ENCODE results near the gene FOLR1.
"Not testable (repeated sequence)": the region's sequence is repeated elsewhere in the genome, so short reads cannot be mapped to it uniquely, and the experiment has no call there.

The FOLR1 gene

DNA sequence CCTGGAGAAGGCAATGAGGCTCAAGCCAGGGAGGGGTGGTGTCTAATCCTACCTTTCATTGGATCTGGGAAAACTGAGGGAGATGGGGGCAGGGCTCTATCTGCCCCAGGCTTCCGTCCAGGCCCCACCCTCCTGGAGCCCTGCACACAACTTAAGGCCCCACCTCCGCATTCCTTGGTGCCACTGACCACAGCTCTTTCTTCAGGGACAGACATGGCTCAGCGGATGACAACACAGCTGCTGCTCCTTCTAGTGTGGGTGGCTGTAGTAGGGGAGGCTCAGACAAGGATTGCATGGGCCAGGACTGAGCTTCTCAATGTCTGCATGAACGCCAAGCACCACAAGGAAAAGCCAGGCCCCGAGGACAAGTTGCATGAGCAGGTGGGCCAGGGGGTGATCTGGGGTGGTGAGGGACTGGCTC lies at the start of gene FOLR1:
Gene FOLR1, plus strand, starts transcription at position 180 of the 421 bp plus-strand sequence. Its CDS starts 34 bp downstream, at position 214.
- no peak for DNase-seq (ENCODE audit: low read depth, low spot score)

DNA sequence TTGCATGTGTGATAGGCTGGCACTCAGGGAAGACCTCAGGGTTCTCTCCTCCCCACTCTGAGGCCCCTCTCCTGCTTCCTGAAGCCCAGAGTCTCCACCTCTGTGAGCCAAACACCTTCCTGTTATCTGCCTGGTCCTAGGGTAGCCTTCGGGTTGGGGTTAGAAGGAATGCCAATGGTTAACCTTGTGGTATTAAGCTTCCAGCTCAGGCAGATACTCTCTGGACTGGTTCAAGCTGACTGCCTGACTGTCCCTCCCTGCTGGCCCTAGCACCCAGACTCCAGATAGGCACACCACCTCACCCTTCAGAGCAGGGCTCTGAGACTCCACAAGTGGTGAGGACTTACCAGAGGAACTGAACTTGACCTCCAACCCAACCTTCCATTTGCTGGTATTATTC lies 49.4 kb upstream of the FOLR1 start:
- not testable (repeated sequence) for DNase-seq (ENCODE audit: low read depth, low spot score)

DNA sequence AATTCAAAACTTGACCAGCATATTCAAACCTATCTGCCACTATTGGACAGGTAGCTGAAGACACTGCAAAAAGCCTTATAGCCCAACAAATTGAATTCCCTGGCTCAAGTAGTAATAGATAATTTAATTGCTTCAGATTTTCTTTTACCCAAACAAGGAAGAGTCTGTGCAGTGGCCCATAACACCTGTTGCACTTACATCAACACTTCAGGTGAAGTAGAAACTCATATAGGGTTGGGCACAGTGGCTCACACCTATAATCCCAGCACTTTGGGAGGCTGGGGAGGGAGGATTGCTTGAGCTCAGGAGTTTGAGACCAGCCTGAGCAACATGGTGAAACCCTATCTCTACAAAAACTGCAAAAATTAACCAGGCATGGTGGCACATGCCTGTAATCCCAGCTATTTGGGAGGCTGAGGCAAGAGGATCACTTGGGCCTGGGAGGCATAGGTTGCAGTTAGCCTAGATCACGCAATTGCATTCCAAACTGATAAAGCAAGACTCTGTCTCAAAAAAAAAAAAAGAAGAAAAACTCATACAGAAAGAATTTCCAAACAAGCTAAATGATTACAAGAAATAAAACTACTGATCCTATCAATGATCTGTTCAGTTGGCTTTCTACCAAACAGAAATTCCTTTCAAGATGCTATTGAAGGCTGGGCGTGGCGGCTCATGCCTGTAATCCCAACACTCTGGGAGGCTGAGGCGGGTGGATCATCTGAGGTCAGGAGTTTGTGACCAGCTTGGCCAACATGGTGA lies 47.0 kb upstream of the FOLR1 start:
- DNase-seq (ENCODE audit: low read depth, low spot score), result no peak

DNA sequence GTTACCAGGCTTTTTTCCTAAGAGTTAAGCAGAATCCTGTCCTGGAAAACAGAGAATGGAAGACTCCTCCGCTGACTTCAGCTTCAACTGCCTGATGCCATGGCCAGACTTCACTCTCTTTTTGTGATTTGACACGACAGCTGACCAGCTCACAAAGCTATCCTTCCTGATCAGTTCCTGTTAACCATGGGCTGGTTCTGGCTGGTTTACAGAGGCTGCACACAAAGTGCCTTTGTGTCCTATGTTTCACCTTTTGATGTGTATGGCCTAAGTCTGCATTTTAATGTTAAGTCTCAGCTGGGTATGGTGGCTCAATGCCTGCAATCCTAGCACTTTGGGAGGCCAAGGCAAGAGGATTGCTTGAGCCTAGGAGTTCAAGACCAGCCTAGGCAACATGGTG lies 45.3 kb upstream of the FOLR1 start:
- DNase-seq (ENCODE audit: low read depth, low spot score), result no peak

DNA sequence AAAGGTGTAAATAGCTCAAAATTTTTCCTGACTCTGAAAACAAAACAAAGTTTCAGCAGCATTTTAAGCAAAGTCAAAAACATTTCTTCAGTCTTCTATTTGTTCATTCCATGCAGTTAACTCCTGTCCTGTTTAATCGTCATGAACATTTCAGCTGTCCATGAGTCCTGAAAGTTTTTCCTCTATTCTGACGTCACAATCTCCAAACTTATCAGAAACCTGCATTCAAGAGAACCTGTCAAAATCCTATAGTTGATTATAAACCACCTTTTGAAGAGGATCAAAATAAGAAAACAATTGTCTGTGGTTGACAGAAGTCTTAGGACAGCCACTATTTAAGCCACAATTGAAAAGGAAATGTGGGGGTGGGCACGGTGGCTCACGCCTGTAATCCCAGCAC lies 41.1 kb upstream of the FOLR1 start:
- no peak for DNase-seq (ENCODE audit: low read depth, low spot score)

DNA sequence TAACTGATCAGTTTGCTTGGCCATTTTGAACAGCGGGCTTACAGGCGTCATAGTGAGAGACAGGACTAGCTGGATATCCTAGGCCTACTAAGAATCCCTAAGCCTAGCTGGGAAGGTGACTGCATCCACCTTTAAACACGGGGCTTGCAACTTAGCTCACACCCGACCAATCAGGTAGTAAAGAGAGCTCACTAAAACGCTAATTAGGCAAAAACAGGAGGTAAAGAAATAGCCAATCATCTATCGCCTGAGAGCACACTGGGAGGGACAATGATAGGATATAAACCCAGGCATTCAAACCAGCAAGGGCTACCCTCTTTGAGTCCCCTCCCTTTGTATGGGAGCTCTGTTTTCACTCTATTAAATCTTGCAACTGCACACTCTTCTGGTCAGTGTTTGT lies 38.1 kb upstream of the FOLR1 start:
- DNase-seq (ENCODE audit: low read depth, low spot score), result not testable (repeated sequence)

DNA sequence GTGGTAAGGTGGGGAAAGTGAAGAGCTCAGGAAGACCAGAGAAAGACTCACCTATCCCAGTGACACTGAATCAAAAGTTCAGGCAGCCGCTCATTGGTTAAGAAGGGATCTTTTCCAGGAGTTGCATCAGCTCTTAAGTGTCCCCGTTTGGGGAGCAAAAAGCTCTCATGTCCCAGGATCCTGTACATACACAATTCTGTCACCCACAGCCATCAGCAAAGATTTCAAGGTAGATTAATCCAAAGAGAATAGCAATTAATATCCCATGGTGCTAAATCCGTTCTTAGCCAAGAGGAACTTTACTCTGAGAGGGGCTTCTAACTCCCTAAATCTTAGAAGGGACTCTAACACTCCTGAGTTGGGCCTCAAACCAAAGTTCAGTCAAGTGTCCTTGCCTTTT lies 37.1 kb upstream of the FOLR1 start:
- no peak for DNase-seq (ENCODE audit: low read depth, low spot score)

DNA sequence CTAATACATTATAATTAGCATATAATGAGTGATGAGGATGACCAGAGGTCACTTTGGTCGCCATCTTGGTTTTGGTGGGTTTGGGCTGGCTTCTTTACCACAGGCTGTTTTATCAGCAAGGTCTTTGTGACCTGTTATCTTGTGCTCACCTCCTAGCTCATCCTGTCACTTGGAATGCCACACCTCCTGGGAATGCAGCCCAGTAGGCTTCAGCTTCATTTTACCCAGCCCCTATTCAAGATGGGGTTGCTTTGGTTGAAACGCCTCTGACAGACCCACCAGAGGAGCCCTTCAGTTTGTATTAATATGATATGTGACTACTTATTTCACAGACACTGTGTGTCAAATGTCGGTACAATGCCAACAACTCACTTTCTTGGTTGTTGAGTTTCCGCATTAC lies 36.2 kb upstream of the FOLR1 start:
- DNase-seq (ENCODE audit: low read depth, low spot score), result no peak

DNA sequence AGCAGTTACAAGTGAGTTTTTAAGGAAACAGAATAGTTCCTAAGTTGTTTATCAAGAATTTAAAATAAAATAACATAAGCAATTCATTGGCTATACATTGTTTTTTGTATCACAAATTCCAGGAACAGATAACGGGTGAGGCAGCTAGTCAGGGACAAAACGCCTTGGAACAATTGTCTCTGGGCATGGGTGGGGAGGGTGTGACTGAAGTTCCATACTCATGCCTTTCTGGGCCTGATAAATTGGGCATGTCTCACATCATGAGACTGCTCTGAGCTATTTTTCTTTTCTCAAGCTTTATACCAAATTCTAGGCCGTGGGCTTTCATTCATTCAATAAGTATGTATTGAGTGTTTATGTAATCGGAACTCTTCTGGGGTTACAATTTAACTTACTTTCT lies 34.8 kb upstream of the FOLR1 start:
- DNase-seq (ENCODE audit: low read depth, low spot score), result no peak

DNA sequence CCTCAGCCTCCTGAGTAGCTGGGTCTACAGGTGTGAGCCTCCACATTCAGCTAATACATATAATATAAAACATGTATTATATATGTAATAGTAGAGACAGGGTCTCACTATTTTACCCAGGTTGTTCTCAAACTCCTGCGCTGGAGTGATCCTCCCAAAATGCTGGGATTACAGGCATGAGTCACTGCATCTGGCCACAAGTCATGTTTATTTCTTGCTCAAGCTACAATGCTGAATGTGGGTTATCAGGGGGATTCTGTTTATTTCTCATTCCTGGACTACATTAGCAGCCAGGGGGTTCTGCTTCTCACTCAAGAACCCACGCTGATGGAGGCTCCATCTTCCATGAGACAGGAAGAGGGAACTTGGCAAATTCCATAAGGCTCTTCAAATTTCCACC lies 31.6 kb upstream of the FOLR1 start:
- DNase-seq (ENCODE audit: low read depth, low spot score), result no peak

DNA sequence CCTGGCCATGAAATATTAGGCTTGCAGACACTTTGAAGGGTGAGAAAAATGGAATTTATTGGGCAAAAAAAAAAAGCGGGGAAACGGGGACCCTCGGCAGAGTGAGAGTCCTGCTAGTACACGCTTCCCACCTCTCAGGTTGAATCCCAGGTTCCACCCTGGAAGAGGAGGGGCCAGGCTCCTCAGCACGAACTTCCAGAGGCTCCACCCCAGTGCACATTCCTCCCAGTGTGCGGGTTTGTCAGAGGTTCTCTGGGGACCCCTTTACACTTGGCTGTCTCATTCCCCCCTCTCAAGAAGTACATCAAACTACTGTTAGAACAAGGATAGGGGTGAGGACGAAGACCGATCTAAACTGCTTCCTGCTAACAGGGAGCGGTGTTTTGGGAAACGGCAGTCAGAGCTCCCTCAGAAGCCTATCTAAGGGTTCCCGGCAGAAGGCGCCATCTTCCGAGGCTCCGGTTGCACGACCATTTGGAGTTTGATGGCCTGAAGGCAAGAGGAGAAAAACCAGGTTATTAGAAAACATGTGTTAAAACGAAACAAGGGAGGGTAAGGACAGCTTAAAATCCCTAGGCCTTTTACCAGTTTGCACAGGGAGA lies 28.9 kb upstream of the FOLR1 start:
- no peak for DNase-seq (ENCODE audit: low read depth, low spot score)

DNA sequence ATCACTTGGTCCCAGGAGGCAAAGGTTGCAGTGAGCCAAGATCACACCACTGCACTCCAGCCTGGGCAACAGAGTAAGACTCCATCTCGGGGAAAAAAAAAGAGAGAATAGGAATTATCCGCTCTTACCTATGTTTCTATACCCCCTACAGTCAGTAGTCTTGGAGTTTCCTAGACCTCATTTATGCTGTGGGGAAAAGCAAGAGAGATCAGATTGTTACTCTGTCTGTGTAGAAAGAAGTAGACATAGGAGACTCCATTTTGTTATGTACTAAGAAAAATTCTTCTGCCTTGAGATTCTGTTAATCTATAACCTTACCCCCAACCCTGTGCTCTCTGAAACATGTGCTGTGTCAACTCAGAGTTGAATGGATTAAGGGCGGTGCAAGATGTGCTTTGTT lies 27.8 kb upstream of the FOLR1 start:
- not testable (repeated sequence) for DNase-seq (ENCODE audit: low read depth, low spot score)

DNA sequence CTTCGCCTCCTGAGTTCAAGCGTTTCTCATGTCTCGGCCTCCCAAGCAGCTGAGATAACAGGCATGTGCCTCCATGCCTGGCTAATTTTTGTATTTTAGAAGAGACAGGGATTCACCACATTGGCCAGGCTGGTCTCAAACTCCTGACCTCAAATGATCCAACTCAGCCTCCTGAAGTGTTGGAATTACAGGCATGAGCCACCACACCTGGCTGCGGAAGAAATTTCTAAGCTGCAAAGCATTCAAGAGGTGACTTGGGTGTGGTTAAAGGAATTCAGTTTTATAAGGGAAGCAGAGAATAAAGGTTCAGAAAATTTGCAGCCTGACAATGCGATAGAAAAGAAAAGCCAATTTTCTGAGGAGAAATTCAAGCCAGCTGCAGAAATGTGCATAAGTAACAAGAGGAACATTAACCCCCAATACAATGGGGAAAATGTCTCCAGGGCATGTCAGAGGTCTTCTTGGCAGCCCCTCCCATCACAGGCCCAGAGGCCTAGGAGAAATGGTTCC lies 22.8 kb upstream of the FOLR1 start:
- DNase-seq (ENCODE audit: low read depth, low spot score), result not testable (repeated sequence)

DNA sequence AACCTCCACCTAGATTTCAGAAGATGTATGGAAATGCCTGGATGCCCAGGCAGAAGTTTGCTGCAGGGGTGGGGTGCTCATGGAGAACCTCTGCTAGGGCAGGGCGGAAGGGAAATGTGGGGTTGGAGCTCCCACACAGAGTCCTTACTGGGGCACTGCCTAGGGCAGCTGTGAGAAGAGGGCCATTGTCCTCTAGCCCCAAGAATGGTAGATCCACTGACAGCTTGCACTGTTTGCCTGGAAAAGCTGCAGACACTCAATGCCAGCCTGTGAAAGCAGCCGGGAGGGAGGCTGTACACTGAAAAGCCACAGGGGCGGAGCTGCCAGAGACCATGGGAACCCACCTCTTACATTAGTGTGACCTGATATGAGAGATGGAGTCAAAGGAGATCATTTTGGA lies 22.2 kb upstream of the FOLR1 start:
- not testable (repeated sequence) for DNase-seq (ENCODE audit: low read depth, low spot score)

DNA sequence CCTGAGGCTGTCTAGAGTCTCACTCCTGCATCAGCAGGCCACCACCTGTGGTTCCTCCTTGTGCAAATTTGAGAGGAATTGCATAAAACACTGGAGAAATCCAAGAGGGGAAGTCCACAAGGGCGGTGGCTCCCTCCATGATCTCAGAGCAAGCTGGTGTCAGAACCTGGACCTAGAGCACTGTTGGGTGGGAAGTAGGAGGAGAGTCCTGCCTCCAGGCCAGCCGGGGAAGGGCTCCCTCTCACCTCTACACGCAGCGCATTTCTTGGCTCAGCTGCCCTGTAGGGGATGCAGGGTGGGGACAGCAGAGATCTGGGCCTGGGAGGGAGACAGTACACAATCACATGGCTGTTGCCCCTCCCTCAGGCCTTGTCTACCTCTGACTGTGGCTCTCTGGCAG lies 19.9 kb upstream of the FOLR1 start:
- DNase-seq (ENCODE audit: low read depth, low spot score), result not testable (repeated sequence)

DNA sequence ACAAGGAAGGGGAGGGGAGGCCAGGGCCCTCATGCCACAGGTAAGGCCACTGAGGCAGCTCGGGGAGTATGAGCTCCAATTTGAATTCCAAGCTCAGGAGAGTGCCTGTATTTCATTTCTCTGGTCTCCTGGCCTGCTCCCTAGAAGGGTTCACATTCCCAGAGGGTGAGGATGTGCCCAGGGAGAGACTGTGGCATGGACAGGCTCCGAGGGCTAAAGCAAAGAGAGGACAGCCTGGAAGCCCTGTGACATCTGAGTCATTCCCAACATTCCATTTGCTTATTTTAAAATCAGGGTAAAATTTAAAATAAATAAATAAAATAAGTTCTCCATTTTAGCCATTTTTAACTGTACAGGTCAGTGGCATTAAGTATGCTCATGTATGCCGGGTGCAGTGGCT lies 18.6 kb upstream of the FOLR1 start:
- no peak for DNase-seq (ENCODE audit: low read depth, low spot score)

DNA sequence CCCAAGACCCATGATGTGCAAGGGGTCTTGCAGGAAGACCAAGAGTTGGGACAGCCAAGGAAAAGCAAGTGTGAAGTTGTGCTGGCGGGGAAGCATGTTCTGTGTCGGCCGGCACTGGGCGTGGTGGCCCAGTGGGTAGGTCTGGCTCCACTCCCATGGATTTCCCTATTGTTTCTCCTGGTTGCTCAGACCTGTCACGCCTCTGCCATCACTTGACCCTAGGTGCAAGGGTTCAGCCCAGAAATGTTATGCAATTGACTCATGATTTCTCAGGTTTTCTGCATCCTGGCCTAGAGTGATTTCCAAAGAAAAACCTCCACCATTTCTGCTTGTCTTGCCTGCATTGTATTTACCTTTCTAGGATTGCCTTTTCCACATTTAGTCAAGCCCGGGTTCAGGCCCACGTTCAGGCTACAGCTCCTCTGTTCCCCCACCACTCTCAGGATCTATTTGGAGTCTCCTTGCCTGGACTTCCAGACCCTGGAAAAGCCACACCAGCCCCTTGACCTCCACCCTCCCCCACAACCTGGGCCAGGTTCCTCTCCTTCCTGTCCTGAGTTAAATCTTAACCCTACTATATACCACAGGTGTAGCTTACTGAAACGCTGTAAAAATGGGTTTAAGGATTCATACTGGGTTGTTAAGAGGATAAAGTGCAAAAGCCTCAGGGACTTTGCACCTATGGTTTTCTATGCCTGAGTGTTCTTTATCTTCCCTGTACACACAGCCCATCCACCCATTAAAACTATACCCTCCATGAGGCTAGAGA lies 17.5 kb upstream of the FOLR1 start:
- no peak for DNase-seq (ENCODE audit: low read depth, low spot score)

DNA sequence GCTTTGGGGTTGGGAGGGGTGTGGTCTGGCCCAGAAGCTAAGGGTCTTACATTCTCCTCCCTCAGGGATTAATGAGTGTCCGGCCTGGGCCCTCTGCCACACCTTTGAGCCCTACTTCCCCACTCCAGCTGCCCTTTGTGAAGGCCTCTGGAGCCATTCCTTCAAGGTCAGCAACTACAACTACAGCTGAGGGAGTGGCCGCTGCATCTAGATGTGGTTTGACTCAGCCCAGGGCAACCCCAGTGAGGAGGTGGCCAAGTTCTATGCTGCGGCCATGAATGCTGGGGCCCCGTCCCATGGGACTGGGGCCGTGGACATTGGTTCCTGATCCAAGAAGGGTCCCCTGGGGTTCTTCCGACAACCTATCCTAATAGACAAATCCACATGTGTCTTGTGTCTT lies 14.3 kb upstream of the FOLR1 start:
- DNase-seq (ENCODE audit: low read depth, low spot score), result no peak

DNA sequence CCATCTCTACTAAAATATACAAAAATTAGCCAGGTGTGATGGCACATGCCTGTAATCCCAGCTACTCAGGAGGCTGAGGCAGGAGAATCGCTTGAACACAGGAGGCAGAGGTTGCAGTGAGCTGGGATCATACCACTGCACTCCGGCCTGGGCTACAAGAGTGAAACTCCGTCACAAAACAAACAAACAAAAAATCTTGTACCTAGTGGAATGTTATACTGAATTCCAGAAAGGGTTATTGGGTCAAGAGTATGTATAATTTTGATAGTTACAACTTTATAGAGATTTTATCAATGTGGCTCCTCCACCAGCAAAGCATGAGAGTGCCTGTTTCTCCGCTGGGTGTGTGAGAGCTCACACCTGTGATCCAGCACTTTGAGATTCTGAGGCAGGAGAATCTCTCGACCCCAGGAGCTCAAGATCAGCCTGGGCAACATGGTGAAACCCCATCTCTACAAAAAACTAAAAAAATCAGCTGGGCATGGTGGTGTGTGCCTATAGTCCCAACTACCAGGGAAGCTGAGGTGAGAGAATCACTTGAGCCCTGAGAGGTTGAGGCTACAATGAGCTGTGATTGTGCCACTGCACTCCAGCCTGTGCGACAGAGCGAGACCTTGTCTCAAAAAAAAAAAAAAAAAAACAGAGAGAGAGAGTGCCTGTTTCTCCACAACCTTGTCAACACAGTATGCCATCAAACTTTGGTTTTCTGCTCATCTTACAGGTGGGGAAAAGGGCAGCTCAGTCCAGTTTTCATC lies 12.7 kb upstream of the FOLR1 start:
- DNase-seq (ENCODE audit: low read depth, low spot score), result no peak

DNA sequence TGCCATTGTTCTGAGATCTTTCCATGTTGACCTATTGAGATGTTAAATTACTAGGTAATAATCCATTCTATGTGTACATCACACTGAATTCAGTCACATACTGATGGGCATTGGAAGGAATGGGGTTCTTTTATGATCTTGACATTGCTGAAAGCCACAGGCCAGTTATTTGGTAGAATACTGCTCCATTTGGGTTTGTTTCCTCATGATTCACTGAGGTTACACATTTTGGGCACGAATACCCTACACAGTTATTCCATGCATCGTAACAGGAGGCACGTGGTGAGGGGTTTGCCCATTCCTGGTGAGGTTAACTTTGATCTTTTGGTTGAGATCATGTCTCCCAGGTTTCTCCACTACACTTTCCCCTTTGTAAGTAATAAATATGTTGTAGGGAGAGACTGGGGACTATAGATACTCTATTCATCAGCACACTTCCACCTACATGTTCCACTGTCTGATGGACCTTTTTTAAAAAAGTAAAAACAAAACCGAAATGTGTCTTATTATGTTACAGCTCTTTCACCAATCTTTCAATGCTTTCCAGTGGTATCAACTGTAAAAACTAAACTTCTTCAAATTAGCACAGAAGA lies 12.0 kb upstream of the FOLR1 start:
- DNase-seq (ENCODE audit: low read depth, low spot score), result no peak

DNA sequence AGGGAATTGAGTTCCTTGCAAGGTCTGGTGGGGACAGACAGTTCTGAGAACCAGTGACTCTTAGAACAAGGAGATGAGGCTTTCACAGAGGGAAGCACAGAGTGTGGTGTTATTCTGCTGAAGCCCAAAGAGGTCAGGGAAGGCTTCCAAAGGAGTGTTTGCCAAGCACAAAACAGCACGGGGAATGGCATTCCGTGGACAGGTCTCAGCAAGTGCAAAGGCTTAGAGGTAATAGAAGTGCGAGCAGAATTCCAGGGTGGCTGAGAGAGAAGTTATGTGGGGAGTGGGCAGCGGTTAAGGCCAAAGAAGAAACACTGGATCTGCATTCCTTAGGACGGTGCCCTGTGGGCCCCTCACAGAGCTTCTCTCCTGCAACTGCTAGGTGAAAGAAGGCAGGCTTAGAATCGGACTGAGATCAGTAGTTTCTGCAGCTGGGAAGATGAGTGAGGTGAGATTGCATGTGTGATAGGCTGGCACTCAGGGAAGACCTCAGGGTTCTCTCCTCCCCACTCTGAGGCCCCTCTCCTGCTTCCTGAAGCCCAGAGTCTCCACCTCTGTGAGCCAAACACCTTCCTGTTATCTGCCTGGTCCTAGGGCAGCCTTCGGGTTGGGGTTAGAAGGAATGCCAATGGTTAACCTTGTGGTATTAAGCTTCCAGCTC lies 10.9 kb upstream of the FOLR1 start:
- DNase-seq (ENCODE audit: low read depth, low spot score), result not testable (repeated sequence)
